Stimulated activated naive CD8-positive, alpha-beta T cell treated with anti-CD3 and anti-CD28 coated beads, Interleukin-15, amount 100 ng/mL, for 72 hours (primary cell): ENCODE results near the gene HTRA2.

ENCODE experiments used
- ATAC-seq: fragments of 150-1000 bp; cut with Tn5 transposase; 2 replicates; pipeline ENCODE4 v1.10.0; 2021; ENCODE audit warnings: mild to moderate bottlenecking, moderate library complexity
- DNase-seq, 2 donors: peaks; one replicate each; pipeline ENCODE4 v3.0.0; 2021 to 2022
- H3K27ac Mint-ChIP-seq, 2 donors: one replicate each; pipeline ENCODE4 v1.8.0; 2022; ENCODE audit warnings: mild to moderate bottlenecking in 2 of 2, mixed read lengths in 2 of 2, moderate library complexity in 2 of 2
- H3K27me3 Mint-ChIP-seq: one replicate; pipeline ENCODE4 v1.8.0; 2022; ENCODE audit warnings: mixed read lengths
- H3K4me1 Mint-ChIP-seq: one replicate; pipeline ENCODE4 v1.8.0; 2022; ENCODE audit warnings: mild to moderate bottlenecking, mixed read lengths
- H3K4me3 Mint-ChIP-seq, 2 donors: one replicate each; pipeline ENCODE4 v1.8.0; 2022; ENCODE audit warnings: mild to moderate bottlenecking in 2 of 2, mixed read lengths in 2 of 2, moderate library complexity in 1 of 2
- H3K9me3 Mint-ChIP-seq, 2 donors: one replicate each; pipeline ENCODE4 v1.8.0; 2022; ENCODE audit warnings: mixed read lengths in 2 of 2

The HTRA2 gene

GRCh38 chr2:74507145-74507925, 22.4 kb upstream of the HTRA2 start, which contains the start of gene PCGF1:
TSS of gene PCGF1 (minus strand) at chr2:74507695. CDS start at chr2:74507668, 27 bp downstream.
- Mint-ChIP-seq H3K27me3 (peaks cover 65% of the 10 kb centered on the region), H3K4me1 (peaks cover 65% of the 10 kb centered on the region), H3K4me3 (peak within 1 kb of the TSS; percentile 94 to 97), H3K9me3 (no peaks in the 10 kb centered on the region), H3K27ac (peak within 1 kb of the TSS; percentile 99 to 100)
- ATAC-seq = peak; percentile 89
- DNase-seq = peak; percentile 97 to 98

GRCh38 chr2:74507926-74508520, 21.7 kb upstream of the HTRA2 start:
- Mint-ChIP-seq H3K27ac (peak overlapping the region; percentile 99 to 100), H3K9me3 (no peaks in the 10 kb centered on the region), H3K27me3 (peaks cover 65% of the 10 kb centered on the region), H3K4me1 (peaks cover 58% of the 10 kb centered on the region), H3K4me3 (peak overlapping the region; percentile 94 to 97)
- ATAC-seq (peak; percentile 44), DNase-seq (peak; percentile 39 to 50)

DNA sequence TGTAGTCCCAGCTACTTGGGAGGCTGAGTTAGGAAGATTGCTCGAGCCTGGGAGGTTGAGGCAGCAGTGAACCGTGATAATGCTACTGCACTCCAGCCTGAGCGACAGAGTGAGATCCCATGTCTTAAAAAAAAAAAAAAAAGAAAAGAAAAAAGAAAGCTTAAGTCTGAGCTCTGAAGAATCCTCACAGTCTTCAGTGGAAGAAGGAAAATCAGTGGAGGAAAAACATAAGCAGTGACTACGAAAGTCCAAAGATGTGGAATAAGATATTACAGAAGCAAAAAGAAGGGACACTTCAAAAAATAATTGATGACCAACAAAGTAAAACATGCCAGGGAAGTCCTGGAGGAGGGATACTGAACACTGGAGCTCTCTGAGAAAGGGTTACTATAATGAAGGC, 19.5 kb upstream of the HTRA2 start:
- no peak for ATAC-seq
- H3K4me3 Mint-ChIP-seq = no peak overlapping the region
- peaks cover 61% of the 10 kb centered on the region for H3K27me3 Mint-ChIP-seq
- no peak for DNase-seq
- H3K27ac Mint-ChIP-seq = no peak overlapping the region
- H3K9me3 Mint-ChIP-seq = no peaks in the 10 kb centered on the region
- peaks cover 43% of the 10 kb centered on the region for H3K4me1 Mint-ChIP-seq

DNA sequence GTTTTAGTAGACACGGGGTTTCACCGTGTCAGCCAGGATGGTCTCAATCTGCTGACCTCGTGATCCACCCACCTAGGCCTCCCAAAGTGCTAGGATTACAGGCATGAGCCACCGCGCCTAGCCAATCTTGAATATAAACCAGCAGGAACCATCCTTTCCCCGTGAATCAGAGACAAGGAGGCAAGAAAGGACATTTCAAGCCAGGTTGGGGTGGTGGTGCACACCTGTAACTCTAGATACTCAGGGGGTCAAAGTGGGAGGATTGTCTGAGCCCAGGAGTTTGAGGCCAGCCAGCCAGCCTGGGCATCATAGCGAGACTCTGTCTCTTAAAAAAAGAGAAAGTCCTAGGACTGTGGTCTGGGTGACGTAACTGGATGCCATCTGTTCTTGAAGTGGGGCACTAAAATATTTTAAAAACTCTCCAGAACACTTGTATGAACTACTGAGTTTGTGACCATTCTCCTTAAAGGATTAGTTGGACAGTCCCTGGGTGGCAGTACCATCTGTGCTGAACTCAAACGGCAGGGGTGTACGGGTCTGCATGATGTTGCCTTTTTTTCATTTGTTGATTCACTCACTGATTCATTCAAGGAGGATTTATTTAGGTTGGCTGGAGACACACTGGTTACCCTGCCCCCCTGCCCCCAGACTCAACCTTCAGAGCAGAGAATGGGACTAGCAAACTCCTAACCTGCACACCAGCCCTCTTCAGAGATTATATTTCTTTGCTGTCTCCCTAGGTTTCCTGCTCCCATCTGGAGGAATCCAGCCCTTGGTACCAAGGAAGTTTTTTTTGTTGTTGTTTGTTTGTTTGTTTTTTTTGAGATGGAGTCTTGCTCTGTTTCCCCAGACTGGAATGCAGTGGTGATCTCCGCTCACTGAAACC, 18.4 kb upstream of the HTRA2 start:
- Mint-ChIP-seq H3K4me3 (no peak overlapping the region), H3K9me3 (no peaks in the 10 kb centered on the region), H3K27me3 (peaks cover 72% of the 10 kb centered on the region), H3K4me1 (peaks cover 41% of the 10 kb centered on the region), H3K27ac (no peak overlapping the region)
- DNase-seq = no peak
- no peak for ATAC-seq

DNA sequence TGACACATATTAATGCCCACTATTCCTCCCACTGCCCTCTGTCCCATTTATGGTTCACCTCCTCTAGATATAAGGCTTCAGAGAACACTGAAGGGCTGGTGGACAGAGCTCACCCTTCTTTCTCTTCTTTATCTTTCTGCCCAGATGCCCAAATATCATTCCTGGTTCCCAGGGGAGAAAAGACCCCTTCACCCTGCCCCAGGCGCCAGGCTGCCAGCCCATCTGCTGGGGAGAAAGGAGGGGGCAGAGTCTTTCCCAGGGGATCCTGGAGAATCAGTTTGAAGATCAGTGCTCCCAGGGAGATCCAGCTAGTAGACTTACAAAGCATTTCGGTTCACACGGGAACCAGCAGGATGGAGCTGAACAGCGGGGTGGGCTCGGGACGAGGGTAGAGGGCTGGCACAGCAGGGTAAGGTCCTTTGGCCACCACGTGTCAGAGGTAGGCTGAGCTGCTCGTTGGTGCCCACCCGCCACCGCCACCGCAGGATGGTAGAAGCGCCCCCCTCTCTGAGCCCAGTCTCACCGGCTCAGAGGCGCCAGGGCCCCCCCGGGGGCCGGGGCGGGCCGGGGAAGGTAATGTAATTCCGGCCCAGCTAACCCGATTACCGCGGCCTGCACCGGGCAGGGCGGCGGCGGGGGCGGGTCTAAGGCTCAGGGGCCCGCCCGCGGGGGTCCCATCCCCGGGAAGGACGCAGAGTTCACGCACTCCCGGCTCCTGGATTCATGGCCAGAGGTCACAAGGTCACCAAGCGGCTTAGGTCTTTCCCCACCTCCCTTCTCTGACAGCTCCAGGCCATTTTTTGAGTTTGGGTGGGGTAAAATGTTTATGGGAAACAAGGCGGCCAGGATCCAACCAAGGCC, 16.8 kb upstream of the HTRA2 start:
- Mint-ChIP-seq H3K27ac (no peak overlapping the region), H3K4me3 (peak overlapping the region in 1 of 2 donors; percentile 58), H3K4me1 (peaks cover 36% of the 10 kb centered on the region), H3K9me3 (no peaks in the 10 kb centered on the region), H3K27me3 (peaks cover 88% of the 10 kb centered on the region)
- DNase-seq = no peak
- ATAC-seq = no peak

GRCh38 chr2:74513605-74514367, 15.9 kb upstream of the HTRA2 start:
- Mint-ChIP-seq H3K4me3 (peak overlapping the region; percentile 58 to 65), H3K9me3 (no peaks in the 10 kb centered on the region), H3K4me1 (peaks cover 28% of the 10 kb centered on the region), H3K27me3 (peaks cover 90% of the 10 kb centered on the region), H3K27ac (no peak overlapping the region)
- DNase-seq = peak in 1 of 2 donors; percentile 49
- ATAC-seq = peak; percentile 47

DNA sequence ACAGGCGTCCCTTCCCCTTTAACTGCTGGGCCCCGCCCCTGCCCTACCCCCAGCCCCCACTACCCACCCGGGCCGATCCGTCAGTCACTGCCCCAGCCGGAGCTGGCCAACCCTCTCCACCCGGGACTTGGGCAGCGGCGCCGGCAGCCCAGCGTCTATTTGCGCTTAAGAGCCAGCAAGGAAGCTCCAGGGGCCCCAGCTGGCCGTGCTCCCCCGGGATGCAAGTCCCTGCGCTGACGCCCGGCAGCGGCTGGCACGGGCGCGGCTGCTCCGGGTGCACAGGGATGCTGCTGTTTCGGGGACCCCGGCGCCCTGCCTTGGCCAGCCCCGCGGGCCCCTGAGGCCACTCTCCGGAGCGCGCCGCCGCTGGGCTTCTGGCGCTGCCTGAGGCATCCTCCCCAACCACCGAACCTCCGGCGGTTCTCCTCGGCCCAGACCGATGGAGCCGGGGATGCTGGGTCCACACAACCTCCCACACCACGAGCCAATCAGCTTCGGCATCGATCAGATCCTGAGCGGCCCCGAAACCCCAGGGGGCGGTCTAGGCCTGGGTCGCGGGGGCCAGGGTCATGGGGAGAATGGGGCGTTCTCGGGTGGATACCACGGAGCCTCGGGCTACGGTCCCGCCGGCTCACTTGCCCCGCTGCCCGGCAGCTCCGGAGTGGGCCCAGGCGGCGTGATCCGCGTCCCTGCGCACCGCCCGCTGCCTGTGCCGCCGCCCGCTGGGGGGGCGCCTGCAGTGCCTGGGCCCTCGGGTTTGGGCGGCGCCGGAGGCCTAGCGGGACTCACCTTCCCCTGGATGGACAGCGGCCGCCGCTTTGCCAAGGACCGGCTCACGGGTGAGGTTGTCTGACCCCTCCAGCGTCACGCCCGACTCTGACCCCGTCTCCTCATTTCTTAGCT, 15.1 kb upstream of the HTRA2 start, which contains the start of gene TLX2:
Gene TLX2 (plus strand): TSS at position 83 of the 903 bp plus-strand sequence. CDS start 357 bp downstream, at position 440.
- Mint-ChIP-seq H3K9me3 (no peaks in the 10 kb centered on the region), H3K4me1 (peaks cover 28% of the 10 kb centered on the region), H3K27ac (no peak within 1 kb of the TSS), H3K27me3 (peaks cover 95% of the 10 kb centered on the region), H3K4me3 (peak within 1 kb of the TSS; percentile 81 to 85)
- DNase-seq (no peak), ATAC-seq (peak; percentile 26)

DNA sequence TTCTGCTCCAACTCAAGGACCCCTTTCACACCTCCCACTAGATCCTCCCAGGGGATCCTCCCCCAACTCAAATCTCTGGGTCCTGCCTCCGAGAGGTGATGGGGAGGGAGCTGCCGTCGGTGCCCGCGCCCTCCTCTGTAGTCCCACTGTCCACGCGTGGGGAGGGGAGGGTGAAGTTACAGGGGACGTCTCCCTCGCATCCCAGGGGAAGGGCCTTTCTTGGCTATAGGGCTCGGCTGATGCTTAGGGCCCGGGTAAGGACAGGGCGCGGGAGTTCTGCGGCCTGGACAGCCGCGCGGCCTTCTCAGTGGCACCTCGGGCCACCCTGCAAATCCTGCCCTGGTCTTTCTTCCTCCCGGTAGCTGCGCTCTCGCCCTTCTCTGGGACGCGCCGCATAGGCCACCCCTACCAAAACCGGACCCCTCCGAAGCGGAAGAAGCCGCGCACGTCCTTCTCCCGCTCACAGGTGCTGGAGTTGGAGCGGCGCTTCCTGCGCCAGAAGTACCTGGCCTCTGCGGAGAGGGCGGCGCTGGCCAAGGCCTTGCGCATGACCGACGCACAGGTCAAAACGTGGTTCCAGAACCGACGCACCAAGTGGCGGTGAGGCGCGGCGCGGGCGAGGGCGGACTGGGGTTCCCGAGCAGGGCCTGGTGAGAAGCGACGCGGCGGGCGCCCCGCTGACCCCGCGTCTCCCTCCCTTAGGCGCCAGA, 14.3 kb upstream of the HTRA2 start:
- peaks cover 95% of the 10 kb centered on the region for H3K27me3 Mint-ChIP-seq
- H3K27ac Mint-ChIP-seq = no peak overlapping the region
- DNase-seq (no peak), ATAC-seq (peak; percentile 21)
- no peaks in the 10 kb centered on the region for H3K9me3 Mint-ChIP-seq
- H3K4me1 Mint-ChIP-seq = peaks cover 26% of the 10 kb centered on the region
- peak overlapping the region; percentile 81 to 85 for H3K4me3 Mint-ChIP-seq

DNA sequence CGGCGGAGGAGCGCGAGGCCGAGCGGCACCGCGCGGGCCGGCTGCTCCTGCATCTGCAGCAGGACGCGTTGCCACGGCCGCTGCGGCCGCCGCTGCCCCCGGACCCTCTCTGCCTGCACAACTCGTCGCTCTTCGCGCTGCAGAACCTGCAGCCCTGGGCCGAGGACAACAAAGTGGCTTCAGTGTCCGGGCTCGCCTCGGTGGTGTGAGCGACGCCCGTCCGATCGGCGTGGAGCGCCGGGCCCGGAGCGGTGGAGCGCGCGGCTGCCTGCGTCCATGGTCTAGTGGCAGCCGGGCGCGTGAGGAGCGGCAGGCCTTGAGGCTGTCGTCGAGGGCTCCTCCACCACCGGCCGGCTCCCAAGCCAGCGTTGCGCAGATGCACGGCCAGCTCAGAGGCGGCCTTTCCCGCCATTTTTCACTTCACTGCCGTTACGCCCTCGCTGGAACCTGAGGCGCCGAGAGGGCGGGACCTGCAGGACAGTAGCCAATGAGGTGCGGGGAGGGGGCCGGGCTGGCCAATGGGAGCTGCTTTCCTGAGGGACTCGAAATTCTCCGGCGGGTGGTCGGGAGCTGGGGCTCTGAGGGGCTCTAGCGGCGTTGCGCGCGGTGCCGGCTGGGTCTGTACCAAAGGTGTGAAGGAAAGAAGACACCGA, 13.6 kb upstream of the HTRA2 start:
- DNase-seq = peak; percentile 77 to 84
- Mint-ChIP-seq H3K27ac (peak overlapping the region in 1 of 2 donors; percentile 79), H3K9me3 (no peaks in the 10 kb centered on the region), H3K4me3 (peak overlapping the region; percentile 81 to 87), H3K27me3 (peaks cover 90% of the 10 kb centered on the region), H3K4me1 (peaks cover 20% of the 10 kb centered on the region)
- peak; percentile 81 for ATAC-seq

GRCh38 chr2:74516650-74517049, 13.1 kb upstream of the HTRA2 start:
- ATAC-seq (no peak), DNase-seq (no peak)
- Mint-ChIP-seq H3K27me3 (peaks cover 85% of the 10 kb centered on the region), H3K4me3 (peak overlapping the region; percentile 81 to 87), H3K9me3 (no peaks in the 10 kb centered on the region), H3K27ac (no peak overlapping the region), H3K4me1 (peaks cover 19% of the 10 kb centered on the region)

DNA sequence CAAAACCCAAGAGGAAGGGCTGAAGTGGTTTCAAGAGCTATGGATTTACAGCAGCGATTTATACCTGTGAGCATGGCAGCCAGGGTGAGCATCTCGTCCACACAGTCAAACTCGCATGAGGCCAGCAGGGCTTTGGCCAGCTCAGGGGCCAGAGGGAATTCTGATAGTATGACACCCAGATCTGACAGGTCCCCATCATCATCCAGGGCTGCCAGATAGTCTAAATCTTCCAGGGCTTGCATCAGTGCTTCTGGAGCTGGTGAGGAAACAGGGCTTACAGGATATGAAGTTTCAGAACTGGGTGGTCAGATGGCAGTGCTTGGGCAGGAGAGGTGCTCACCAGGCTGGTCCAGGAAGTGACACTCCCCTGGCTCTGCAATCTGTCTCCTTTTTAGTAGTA, 7.2 kb upstream of the HTRA2 start:
- DNase-seq (no peak), ATAC-seq (no peak)
- Mint-ChIP-seq H3K9me3 (peaks cover 0 to 7% of the 10 kb centered on the region in 2 donors), H3K27ac (no peak overlapping the region), H3K27me3 (peaks cover 31% of the 10 kb centered on the region), H3K4me1 (peaks cover 15% of the 10 kb centered on the region), H3K4me3 (no peak overlapping the region)

- no peak for ATAC-seq
- H3K27me3 Mint-ChIP-seq = peaks cover 16% of the 10 kb centered on the region
- H3K4me3 Mint-ChIP-seq = no peak overlapping the region
- peaks cover 0 to 7% of the 10 kb centered on the region in 2 donors for H3K9me3 Mint-ChIP-seq
- no peak for DNase-seq
- H3K4me1 Mint-ChIP-seq = peaks cover 30% of the 10 kb centered on the region
- H3K27ac Mint-ChIP-seq = no peak overlapping the region
Observed at GRCh38 chr2:74524005-74524404, 5.7 kb upstream of the HTRA2 start.
